SK-N-MC (cell line): ENCODE measurements around the gene DYNC1I1.

Source experiments
- DNase-seq: peaks from one replicate; pipeline ENCODE4 v3.0.0-alpha.2; 2011; ENCODE audit warnings: low read depth, low spot score
- H3K27ac ChIP-seq: fragments of 200-600 bp; sonication (generic); 2 replicates; pipeline ENCODE4 v1.5.1; 2016; ENCODE audit warnings: mixed run types
- H3K36me3 ChIP-seq: fragments of 200-600 bp; sonication (generic); 2 replicates; pipeline ENCODE4 v1.6.1; 2017; ENCODE audit warnings: antibody characterized with exemption, low read length, mixed read lengths; ENCODE audit not compliant: insufficient read depth
- H3K4me3 ChIP-seq: fragments of 200-600 bp; sonication (generic); 2 replicates; pipeline ENCODE4 v1.5.1; 2016
- H3K9ac ChIP-seq: fragments of 200-600 bp; sonication (generic); 2 replicates; pipeline ENCODE4 v1.8.0; 2017; ENCODE audit warnings: mixed run types, mixed read lengths; ENCODE audit not compliant: insufficient read length
- H3K9me3 ChIP-seq: fragments of 200-600 bp; sonication (generic); 2 replicates; pipeline ENCODE4 v1.6.1; 2017; ENCODE audit warnings: low read depth, mild to moderate bottlenecking, antibody characterized with exemption, low read length, moderate library complexity, mixed read lengths
- EZH2 ChIP-seq: fragments of 200-600 bp; sonication (generic); IDR thresholded peaks from one replicate; pipeline ENCODE4 v1.6.1; 2017; ENCODE audit warnings: antibody characterized with exemption
- FOXP2 ChIP-seq: optimal IDR thresholded peaks from 2 replicates; pipeline ENCODE3; 2011; ENCODE audit warnings: mild to moderate bottlenecking, moderate library complexity; ENCODE audit not compliant: insufficient read depth; ENCODE audit errors: extremely low read length, control extremely low read depth
- POLR2AphosphoS5 ChIP-seq: IDR thresholded peaks from 2 replicates; pipeline ENCODE4 v1.6.1; 2012; ENCODE audit warnings: mild to moderate bottlenecking, low read depth, low read length, borderline replicate concordance

Gene DYNC1I1

DNA sequence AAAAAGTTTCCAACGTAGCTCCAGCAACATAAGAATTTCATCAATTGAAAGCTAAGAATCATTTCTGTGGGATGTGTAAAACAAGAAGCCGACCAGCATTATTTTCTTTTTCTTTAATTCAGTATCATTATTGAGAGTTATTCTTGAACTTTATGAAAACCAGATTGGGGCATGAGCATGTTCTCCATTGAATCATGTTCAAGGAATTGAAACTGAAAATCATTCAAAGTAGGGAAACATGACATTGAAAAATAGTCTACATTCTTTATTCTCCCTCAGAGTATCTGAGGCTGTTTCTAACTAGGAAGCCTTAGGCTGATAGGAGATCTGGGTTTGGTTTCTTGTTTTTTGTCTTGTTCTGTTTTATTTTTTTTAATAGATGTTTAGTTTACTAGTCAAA, 253.7 kb downstream of the DYNC1I1 start:
- TF ChIP-seq FOXP2 (no peak), POLR2AphosphoS5 (no peak), EZH2 (no peak)
- no peak overlapping the region for H3K4me3 ChIP-seq
- no peak for DNase-seq
- no peaks in the 10 kb centered on the region for H3K9me3 ChIP-seq
- no peaks in the 10 kb centered on the region for H3K36me3 ChIP-seq
- H3K9ac ChIP-seq, result no peak overlapping the region
- H3K27ac ChIP-seq, result no peak overlapping the region

DNA sequence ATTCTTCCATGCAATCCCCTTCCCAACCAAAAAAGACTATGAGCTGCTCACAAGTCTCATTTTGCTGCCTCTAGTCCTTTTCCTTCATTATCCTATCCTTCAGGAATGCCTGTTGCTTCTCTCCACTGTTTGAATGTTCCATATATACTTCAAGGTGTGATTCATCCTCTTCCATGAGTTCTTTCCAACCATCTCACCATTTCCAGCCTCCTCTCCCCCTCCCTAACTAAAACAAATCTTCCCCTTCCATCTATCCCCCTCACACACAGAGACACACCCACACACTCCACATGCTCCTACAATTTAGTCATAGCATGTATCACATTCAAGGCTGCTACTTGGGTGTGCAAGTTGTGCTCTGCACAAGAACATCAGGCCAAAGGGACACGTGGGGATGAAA, 254.3 kb downstream of the DYNC1I1 start:
- no peaks in the 10 kb centered on the region for H3K9me3 ChIP-seq
- H3K27ac ChIP-seq, result no peak overlapping the region
- TF ChIP-seq POLR2AphosphoS5, result no peak
- TF ChIP-seq EZH2, result no peak
- TF ChIP-seq FOXP2, result no peak
- H3K36me3 ChIP-seq, result no peaks in the 10 kb centered on the region
- DNase-seq, result no peak
- H3K4me3 ChIP-seq, result no peak overlapping the region
- H3K9ac ChIP-seq, result no peak overlapping the region

DNA sequence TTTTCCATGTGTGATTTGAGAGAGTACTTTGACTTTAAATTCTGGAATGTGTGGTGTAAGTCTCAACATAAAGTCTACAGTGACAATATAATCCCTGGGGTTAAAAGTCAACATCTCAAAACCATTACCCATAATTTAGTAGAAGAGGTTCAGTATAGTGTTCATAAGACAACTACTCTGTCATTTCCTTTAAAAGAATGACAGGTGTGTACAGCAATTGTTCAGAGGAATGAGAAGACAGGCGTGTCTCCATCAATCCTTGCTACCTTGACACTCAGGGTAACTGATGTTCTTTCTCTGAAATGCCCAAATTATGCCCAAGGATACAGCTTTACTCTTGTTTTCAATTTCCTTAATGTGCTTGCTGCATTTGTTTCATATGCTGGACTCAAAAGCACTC, 256.4 kb downstream of the DYNC1I1 start:
- no peaks in the 10 kb centered on the region for H3K9me3 ChIP-seq
- no peak overlapping the region for H3K9ac ChIP-seq
- no peak for TF ChIP-seq FOXP2
- TF ChIP-seq EZH2, result no peak
- TF ChIP-seq POLR2AphosphoS5, result no peak
- H3K27ac ChIP-seq, result no peak overlapping the region
- no peak overlapping the region for H3K4me3 ChIP-seq
- DNase-seq, result no peak
- no peaks in the 10 kb centered on the region for H3K36me3 ChIP-seq

DNA sequence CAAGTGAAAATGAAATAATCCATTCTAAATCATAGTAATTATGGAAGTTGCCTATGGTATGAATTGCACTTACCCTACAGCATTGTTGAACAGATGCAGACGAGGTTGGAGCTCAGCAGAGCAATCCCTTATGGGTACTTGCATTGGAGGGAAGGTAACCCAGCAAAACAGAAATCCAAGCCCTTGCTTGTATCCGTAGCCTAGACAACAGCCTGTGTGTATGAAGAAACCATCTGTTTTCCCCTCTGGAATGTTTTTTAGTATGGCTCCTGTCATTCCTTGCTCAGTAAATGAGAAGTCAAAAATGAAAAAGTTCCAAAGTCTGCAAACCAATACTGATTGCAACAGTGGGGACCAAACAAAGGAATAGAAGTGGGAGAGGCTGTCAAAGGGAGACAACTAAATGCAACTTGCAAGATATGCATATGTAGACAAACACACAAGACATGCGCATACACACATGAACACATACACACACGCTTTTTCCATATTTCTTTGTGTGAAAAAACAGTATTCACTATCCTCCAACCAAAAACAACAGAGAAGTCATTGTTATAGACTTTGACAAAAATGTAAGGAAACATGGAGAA, 260.8 kb downstream of the DYNC1I1 start:
- Histone ChIP-seq H3K4me3 (no peak overlapping the region), H3K9me3 (no peaks in the 10 kb centered on the region), H3K9ac (no peak overlapping the region), H3K27ac (no peak overlapping the region), H3K36me3 (no peaks in the 10 kb centered on the region)
- TF ChIP-seq EZH2, result no peak
- no peak for TF ChIP-seq POLR2AphosphoS5
- TF ChIP-seq FOXP2, result no peak
- no peak for DNase-seq

DNA sequence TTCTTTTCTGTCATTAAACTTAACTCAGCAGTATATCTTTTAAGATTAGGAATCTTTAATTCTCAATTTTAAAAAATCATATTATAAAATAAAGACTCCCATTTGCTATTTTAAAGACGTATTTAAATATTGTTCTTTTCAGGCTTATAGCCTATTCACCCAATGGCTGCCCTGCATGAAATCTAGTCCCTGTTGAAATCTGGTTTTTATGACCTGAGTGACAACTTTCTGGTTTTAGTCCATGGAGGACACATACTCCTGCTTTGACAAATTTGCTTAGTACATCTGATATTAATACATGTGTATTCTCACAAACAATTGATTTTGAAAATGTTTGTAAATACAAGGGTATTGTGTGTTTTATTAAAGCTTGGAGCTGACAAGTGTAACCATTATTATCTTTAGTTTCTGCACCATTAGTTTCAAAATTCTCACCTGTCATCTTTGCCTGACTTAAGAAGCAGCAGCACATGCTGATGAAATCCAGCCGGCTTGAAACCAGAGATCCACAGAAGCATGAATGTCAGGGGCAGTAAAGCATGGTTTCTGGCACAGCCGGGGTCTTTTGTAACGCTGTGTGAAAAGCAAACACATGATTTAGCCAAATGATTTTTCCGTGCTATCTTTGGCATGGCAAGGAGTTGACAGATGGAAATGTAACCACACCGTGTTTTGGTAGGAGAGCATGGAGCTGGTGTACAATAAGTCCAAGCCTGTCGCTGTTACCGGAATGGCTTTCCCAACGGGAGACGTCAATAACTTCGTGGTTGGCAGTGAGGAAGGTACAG, 262.8 kb downstream of the DYNC1I1 start:
- DNase-seq, result no peak
- Histone ChIP-seq H3K9ac (no peak overlapping the region), H3K9me3 (no peaks in the 10 kb centered on the region), H3K4me3 (no peak overlapping the region), H3K36me3 (no peaks in the 10 kb centered on the region), H3K27ac (no peak overlapping the region)
- no peak for TF ChIP-seq POLR2AphosphoS5
- no peak for TF ChIP-seq FOXP2
- TF ChIP-seq EZH2, result no peak

DNA sequence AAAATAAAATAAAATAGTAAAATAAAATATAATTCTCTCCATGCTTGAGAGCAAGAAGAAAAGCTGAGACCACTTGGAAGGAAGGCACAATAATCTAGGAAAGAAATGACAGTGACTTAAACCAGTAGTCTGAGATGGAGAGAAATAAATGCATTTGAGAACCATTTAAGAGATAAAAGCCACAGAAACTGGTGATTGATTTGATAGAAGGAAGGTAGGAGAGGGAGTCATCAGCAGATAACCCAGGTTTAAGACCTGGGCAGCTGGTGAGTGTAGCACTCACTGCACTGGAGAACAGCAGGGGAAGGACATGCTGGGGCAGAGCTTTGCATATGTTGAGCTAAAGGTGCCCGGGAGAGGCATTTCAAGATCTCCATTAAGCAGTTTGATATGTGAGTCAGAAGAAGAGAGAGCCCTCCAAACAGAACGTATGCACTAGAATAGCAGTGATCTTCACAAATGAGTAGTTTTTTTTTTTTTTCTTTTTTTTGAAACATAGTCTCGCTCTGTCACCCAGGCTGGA, 268.0 kb downstream of the DYNC1I1 start:
- H3K4me3 ChIP-seq, result no peak overlapping the region
- H3K27ac ChIP-seq, result no peak overlapping the region
- H3K9me3 ChIP-seq, result no peaks in the 10 kb centered on the region
- no peaks in the 10 kb centered on the region for H3K36me3 ChIP-seq
- no peak overlapping the region for H3K9ac ChIP-seq
- no peak for TF ChIP-seq FOXP2
- TF ChIP-seq EZH2, result no peak
- no peak for TF ChIP-seq POLR2AphosphoS5
- DNase-seq, result no peak

DNA sequence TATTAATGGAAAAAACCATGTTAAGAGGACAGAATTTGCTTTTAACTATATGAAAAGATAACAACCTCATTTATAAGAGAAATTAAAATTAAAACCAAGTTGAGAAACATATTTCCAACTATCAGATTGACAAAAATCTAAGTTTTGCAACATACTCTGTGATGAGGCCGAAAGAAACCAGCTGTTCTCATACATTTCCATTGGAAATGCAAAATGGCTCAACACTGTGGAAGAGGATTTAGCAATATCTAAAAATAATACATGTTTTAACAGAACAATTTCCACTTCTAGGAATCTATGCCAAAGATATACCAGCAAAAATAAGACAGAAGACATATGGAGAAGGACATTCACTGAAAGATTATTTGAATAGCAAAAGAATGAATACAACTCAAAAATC, 268.8 kb downstream of the DYNC1I1 start:
- no peak for DNase-seq
- H3K9ac ChIP-seq, result no peak overlapping the region
- no peaks in the 10 kb centered on the region for H3K36me3 ChIP-seq
- H3K4me3 ChIP-seq, result no peak overlapping the region
- no peak overlapping the region for H3K27ac ChIP-seq
- TF ChIP-seq FOXP2, result no peak
- no peak for TF ChIP-seq EZH2
- TF ChIP-seq POLR2AphosphoS5, result no peak
- H3K9me3 ChIP-seq, result no peaks in the 10 kb centered on the region

DNA sequence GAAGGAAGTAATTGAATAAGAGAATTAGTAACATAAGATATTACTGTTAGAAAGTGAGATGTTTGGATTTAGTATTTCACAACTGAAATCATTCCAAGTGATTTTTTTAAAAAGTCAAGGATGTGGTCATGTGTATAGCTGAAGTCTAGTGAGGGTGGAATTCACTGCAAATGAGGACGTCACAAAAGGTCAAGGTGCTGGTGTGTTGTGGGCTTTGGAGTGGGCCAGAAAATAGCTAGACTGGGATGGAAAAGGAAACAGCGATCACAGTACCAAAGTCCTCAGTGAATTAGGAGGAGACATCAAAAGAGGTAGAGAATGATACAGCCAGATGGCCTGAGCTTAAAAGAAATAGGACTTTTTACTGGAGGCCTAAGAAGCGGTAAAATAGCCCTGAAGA, 272.8 kb downstream of the DYNC1I1 start:
- no peak overlapping the region for H3K4me3 ChIP-seq
- H3K27ac ChIP-seq, result no peak overlapping the region
- DNase-seq, result no peak
- no peak overlapping the region for H3K9ac ChIP-seq
- H3K36me3 ChIP-seq, result no peaks in the 10 kb centered on the region
- TF ChIP-seq EZH2 (no peak), POLR2AphosphoS5 (no peak), FOXP2 (no peak)
- no peaks in the 10 kb centered on the region for H3K9me3 ChIP-seq

DNA sequence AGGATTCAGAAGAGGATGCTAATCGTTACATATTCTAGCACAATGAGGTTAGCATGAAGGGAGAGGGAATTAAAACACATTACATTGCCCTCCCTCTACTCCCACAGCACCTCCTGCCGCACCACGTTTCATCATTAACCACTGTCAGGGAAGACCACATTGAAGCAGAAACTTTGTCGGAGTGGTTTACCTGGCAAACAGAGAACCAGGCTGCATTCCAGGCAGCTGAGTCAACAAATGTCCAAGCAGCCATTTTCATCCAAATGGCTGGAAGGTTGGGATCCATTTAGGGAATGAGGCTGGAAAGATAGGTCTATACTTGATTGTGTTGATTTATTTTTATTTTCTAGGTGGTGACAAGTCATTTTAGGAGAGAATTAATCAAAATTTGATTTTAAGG, 273.6 kb downstream of the DYNC1I1 start:
- Histone ChIP-seq H3K4me3 (no peak overlapping the region), H3K9ac (no peak overlapping the region), H3K27ac (no peak overlapping the region), H3K9me3 (no peaks in the 10 kb centered on the region), H3K36me3 (no peaks in the 10 kb centered on the region)
- TF ChIP-seq FOXP2 (no peak), EZH2 (no peak), POLR2AphosphoS5 (no peak)
- no peak for DNase-seq
